GM06990 (cell line): Measurements from ENCODE around the gene AMN.

Experiments used
- DNase-seq: peaks from one replicate; pipeline ENCODE4 v3.0.0-alpha.2; 2011; ENCODE audit not compliant: insufficient read length; ENCODE audit errors: extremely low read depth
- H3K27me3 ChIP-seq: replicated peaks from 2 replicates; pipeline ENCODE4 v1.6.0; 2011; ENCODE audit warnings: low read length; ENCODE audit not compliant: control insufficient read depth, insufficient read depth
- H3K36me3 ChIP-seq: 2 replicates; pipeline ENCODE4 v1.5.1; 2011; ENCODE audit warnings: low read length; ENCODE audit not compliant: control insufficient read depth, insufficient read depth
- H3K4me3 ChIP-seq: replicated peaks from 2 replicates; pipeline ENCODE4 v1.5.1; 2011; ENCODE audit warnings: low read depth, mild to moderate bottlenecking, control low read depth, low read length
- TF ChIP-seq, protein P1 (sequence below): IDR thresholded peaks from 2 replicates; pipeline ENCODE4 v1.5.1; 2011; ENCODE audit warnings: low read length, control low read depth, mild to moderate bottlenecking, inconsistent platforms; ENCODE audit not compliant: insufficient read depth, poor library complexity, severe bottlenecking

AMN gene

DNA sequence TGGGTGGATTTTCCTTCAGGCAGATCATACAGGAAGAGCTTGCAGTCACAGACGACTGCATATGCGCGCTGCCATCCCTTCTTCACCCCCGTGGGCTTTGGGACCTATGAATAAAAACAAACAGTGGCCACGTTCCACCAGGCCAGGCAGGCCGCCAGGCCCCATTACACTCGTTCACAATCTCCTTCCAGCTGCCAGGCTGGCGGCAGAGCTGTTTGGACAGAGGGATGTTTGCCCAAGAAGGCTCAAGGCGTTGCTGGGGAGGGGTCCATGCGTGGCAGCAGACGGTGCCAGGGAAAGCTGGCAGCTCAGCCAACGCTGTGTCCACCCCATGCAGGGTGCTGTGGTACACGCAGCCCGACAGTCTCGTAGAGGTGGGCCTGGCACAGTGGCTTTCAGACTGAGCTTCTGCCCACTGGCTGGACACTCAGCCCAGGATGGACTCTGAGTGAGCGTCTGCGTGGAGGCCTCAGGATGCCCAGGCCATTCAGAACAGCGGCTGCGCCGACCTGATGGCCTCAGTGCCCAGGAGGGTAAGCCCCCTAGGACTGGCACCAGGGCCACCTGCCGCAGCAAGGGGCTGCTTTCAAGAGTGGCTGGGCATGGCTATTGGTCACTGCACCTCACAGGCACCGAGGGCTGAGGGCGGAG, 27.5 kb downstream of the AMN start:
- Histone ChIP-seq H3K4me3 (no peak overlapping the region), H3K36me3 (peaks cover 7% of the 10 kb centered on the region), H3K27me3 (no peaks in the 10 kb centered on the region)
- TF ChIP-seq, protein P1, sequence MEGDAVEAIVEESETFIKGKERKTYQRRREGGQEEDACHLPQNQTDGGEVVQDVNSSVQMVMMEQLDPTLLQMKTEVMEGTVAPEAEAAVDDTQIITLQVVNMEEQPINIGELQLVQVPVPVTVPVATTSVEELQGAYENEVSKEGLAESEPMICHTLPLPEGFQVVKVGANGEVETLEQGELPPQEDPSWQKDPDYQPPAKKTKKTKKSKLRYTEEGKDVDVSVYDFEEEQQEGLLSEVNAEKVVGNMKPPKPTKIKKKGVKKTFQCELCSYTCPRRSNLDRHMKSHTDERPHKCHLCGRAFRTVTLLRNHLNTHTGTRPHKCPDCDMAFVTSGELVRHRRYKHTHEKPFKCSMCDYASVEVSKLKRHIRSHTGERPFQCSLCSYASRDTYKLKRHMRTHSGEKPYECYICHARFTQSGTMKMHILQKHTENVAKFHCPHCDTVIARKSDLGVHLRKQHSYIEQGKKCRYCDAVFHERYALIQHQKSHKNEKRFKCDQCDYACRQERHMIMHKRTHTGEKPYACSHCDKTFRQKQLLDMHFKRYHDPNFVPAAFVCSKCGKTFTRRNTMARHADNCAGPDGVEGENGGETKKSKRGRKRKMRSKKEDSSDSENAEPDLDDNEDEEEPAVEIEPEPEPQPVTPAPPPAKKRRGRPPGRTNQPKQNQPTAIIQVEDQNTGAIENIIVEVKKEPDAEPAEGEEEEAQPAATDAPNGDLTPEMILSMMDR: no peak
- no peak for DNase-seq

DNA sequence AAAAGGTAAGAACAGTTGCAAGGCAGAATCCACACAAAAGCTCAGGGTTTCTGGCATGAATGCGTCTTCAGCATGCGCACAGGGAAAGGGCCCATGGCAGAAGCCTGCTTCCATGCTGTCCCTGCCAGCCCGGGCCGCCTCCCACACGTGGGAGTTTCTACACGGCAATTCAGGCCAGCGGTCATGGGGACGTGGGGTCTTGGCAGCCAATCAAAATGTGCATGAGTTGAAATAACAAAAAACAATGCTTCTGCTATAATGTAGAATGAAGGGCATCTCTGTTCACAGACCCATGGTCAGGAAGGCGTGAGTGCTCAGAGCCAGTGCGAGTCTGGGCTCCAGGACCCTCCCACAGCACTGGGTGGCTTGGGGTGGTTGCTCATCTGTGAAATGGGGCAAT, 28.6 kb downstream of the AMN start:
- H3K27me3 ChIP-seq: no peaks in the 10 kb centered on the region
- H3K4me3 ChIP-seq: no peak overlapping the region
- H3K36me3 ChIP-seq: peaks cover 7% of the 10 kb centered on the region
- DNase-seq: no peak
- TF ChIP-seq, protein P1: no peak

DNA sequence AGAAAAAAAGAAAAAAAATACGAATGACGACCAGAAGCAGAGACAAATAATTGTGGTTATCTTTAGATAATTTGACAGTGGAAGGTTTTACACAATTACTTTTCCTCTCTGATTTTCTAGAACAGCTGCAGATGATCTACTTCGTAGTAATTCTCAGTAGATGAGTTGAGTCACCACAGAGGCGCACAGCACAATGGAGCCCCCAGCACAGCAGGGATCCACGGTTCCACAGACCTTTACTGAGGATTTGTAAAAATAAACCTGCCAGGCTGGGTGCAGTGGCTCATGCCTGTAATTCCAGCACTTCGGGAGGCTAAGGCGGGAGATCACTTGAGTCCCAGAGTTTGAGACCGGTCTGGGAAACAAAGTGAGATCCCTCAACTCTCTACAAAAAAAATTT, 29.3 kb downstream of the AMN start:
- H3K27me3 ChIP-seq: no peaks in the 10 kb centered on the region

DNA sequence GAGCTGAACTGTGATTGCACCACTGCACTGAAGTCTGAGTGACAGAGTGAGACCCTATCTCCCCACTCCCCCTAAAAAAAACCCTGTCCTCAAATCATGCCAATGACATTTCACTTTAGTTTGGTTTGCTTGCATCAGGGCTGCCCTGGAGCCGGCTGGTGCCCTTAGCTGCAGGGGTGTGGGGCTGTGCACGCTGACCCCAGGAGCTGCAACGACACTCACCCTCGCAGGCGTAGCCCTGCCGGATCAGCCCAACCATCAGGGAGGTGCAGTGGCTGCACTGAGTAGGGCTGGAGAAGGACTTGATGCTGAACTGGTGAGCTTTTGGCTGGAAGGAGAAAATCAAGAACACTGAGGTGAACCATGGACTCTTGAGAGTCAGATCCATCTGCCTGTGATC, 29.8 kb downstream of the AMN start:
- no peak for DNase-seq
- TF ChIP-seq, protein P1: no peak
- no peak overlapping the region for H3K4me3 ChIP-seq
- H3K27me3 ChIP-seq: no peaks in the 10 kb centered on the region
- H3K36me3 ChIP-seq: peaks cover 5% of the 10 kb centered on the region

More for the DNA sequence above, 29.3 kb downstream of the AMN start:
- Histone ChIP-seq H3K4me3 (no peak overlapping the region), H3K36me3 (peaks cover 5% of the 10 kb centered on the region)
- no peak for DNase-seq
- TF ChIP-seq, protein P1: no peak

DNA sequence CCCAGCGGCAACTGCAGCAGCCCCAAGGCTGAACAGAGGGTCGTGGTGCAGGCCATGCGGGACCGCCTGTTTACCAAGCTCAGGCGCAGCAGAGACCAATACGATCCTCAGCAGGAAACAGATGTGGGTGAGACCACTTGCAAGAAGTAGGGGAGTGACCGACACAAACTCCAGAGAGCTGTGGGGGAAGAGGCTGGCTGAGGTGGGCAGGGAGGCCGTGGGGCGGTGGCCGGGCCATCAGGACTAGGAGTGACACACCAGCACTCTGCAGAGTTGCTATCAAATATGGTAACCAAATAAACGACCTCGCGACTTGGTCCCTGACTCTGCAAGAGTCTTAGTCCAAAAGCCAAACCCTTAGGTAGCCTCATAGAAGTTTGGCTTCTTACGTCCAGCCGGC, 30.6 kb downstream of the AMN start:
- peaks cover 5% of the 10 kb centered on the region for H3K36me3 ChIP-seq
- no peak overlapping the region for H3K4me3 ChIP-seq
- H3K27me3 ChIP-seq: no peaks in the 10 kb centered on the region
- DNase-seq: no peak
- TF ChIP-seq, protein P1: no peak
